PC-9 (cell line): Measurements from ENCODE around the gene SNRPD3. TPM values are rescaled to one million over a fixed set of nuclear protein-coding genes. Genes with fewer than 3 reads are reported as not detected.
A peak's percentile ranks its signal among the peaks of the same experiment; 100 is the strongest.
"Not testable (repeated sequence)": the region's sequence is repeated elsewhere in the genome, so short reads cannot be mapped to it uniquely, and the experiment has no call there.

ENCODE experiments used
- BruUV-seq: library from RNA; stranded (reverse); fragments of 400-500 nt; replicated peaks from 2 replicates; lab custom pipeline; 2021; lab: Mats Ljungman, UMichigan
- CTCF ChIA-PET: fragments of 300-600 bp; sonication (Branson Sonifier 250); formaldehyde crosslinking; loops from one replicate; lab custom pipeline; 2022; ENCODE audit warnings: antibody characterized with exemption; lab: Charles Lee
- POLR2A ChIA-PET: fragments of 300-600 bp; sonication (Branson Sonifier 250); formaldehyde crosslinking; loops from one replicate; lab custom pipeline; 2022; ENCODE audit warnings: antibody characterized with exemption; ENCODE audit not compliant: unreplicated experiment; lab: Charles Lee
- DNase-seq, 2 experiments: peaks; one replicate each; pipeline versions ENCODE4 v3.0.0 to v3.0.0-alpha.2; 2015 to 2022; ENCODE audit warnings: mixed read lengths in 1 of 2
- H2AFZ ChIP-seq: fragments of 200-600 bp; sonication (generic); 2 replicates; pipeline ENCODE4 v1.8.1; 2017; ENCODE audit warnings: antibody characterized with exemption
- H3F3A ChIP-seq: fragments of 200-600 bp; sonication (generic); 2 replicates; pipeline ENCODE4 v1.8.1; 2017; ENCODE audit warnings: antibody characterized with exemption, mild to moderate bottlenecking, low read depth; ENCODE audit not compliant: insufficient read depth
- H3K27ac ChIP-seq: fragments of 200-600 bp; sonication (generic); 2 replicates; pipeline ENCODE4 v1.6.1; 2016; ENCODE audit warnings: mixed run types
- H3K27me3 ChIP-seq: fragments of 200-600 bp; sonication (generic); 2 replicates; pipeline ENCODE4 v1.6.1; 2016; ENCODE audit warnings: low read depth, mixed run types; ENCODE audit not compliant: insufficient read depth
- H3K36me3 ChIP-seq: fragments of 200-600 bp; sonication (generic); 2 replicates; pipeline ENCODE4 v1.6.1; 2016; ENCODE audit warnings: low read depth, mixed run types
- H3K4me1 ChIP-seq: fragments of 200-600 bp; sonication (generic); replicated peaks from 2 replicates; pipeline ENCODE4 v1.6.1; 2016; ENCODE audit warnings: mixed run types; ENCODE audit not compliant: insufficient read depth
- H3K4me2 ChIP-seq: fragments of 200-600 bp; sonication (generic); 2 replicates; pipeline ENCODE4 v1.6.1; 2017; ENCODE audit warnings: mixed run types
- H3K4me3 ChIP-seq: fragments of 200-600 bp; sonication (generic); 2 replicates; pipeline ENCODE4 v1.6.1; 2016; ENCODE audit warnings: mixed run types
- H3K79me2 ChIP-seq: fragments of 200-600 bp; sonication (generic); 2 replicates; pipeline ENCODE4 v1.6.1; 2017; ENCODE audit warnings: low read depth, mixed run types
- H3K9me2 ChIP-seq: fragments of 200-600 bp; sonication (generic); 2 replicates; pipeline ENCODE4 v1.8.1; 2017; ENCODE audit warnings: mild to moderate bottlenecking; ENCODE audit not compliant: insufficient read depth
- H3K9me3 ChIP-seq: fragments of 200-600 bp; sonication (generic); 2 replicates; pipeline ENCODE4 v1.8.1; 2016; ENCODE audit warnings: low read depth; ENCODE audit not compliant: insufficient read depth
- H4K20me1 ChIP-seq: fragments of 200-600 bp; sonication (generic); 2 replicates; pipeline ENCODE4 v1.8.1; 2017; ENCODE audit not compliant: insufficient read depth
- EZH2 ChIP-seq: fragments of 200-600 bp; sonication (generic); IDR thresholded peaks from 2 replicates; pipeline ENCODE4 v1.8.0; 2017; ENCODE audit warnings: antibody characterized with exemption, low read depth
- intact Hi-C: fragments of 100-400 bp; cut with micrococcal nuclease; formaldehyde crosslinking; loops from one replicate; pipeline ENCODE4 v1.10.0; 2022; ENCODE audit not compliant: unreplicated experiment
- total RNA-seq: library from RNA; stranded (reverse); gene quantifications from 2 replicates; pipeline ENCODE4 v1.2.3, GENCODE V29; 2021
- TF ChIP-seq, protein P1 (sequence below): fragments of 200-600 bp; sonication (generic); conservative IDR thresholded peaks from 2 replicates; pipeline ENCODE4 v1.6.1; 2017; ENCODE audit warnings: mixed run types, antibody characterized with exemption, mild to moderate bottlenecking, moderate library complexity

SNRPD3 gene
- total RNA-seq, 1 experiment from 2014 or later: 117 TPM

DNA sequence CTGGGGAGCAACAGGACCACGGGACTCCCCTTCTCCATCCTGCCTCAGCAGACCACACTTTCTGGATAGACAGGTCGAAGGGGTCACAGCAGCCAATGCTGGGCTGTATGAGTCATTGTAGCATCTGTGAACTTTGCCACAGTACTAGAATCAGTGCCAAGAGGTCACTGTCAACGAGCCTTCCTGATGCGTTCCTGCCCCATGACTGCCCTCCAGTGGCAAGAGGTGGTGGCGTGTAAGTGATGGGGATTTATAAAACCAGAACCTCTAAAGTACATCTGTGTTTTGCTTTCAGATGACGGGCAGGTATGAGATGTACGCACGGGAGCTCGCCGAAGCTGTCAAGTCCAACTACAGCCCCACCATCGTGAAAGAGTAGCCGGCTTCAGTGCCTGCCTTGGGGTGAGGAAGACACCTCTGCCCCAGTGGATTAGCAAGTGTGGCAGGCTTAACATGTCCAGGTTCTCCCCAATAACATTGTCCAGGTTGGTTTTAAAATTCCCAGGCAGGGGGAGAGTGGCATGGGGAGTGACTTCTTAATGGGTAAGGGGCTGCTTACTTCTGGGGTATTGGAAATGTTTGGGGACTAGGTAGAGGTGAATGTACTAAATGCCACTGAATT lies 30.3 kb upstream of the SNRPD3 start:
- peaks cover under 1% of the 10 kb centered on the region; the same call in 1 of the 2 replicates for H4K20me1 ChIP-seq
- peak overlapping the region; percentile 41; the same call in 1 of the 2 replicates for H3K4me2 ChIP-seq
- H3K27me3 ChIP-seq: no peaks in the 10 kb centered on the region
- DNase-seq: peak; percentile 66 to 68
- no peaks in the 10 kb centered on the region for H3K79me2 ChIP-seq
- no peak overlapping the region for H2AFZ ChIP-seq
- intact Hi-C loops: loop anchor here (2.0 to 10.0 kb wide), 2 partner anchors 103 to 201 kb away; no protein-coding TSS in a partner anchor
- ChIA-PET CTCF (interaction anchor here (0.7 kb wide), 1 partner anchor 612 kb away, joined by 3 read pairs; no protein-coding TSS in a partner anchor), POLR2A (no interaction called here)
- H3K27ac ChIP-seq: no peak overlapping the region
- H3F3A ChIP-seq: peaks cover 5% of the 10 kb centered on the region; the same call in 1 of the 2 replicates
- H3K9me3 ChIP-seq: no peaks in the 10 kb centered on the region
- peaks cover 26% of the 10 kb centered on the region for H3K4me1 ChIP-seq
- BruUV-seq: no TSS peak
- H3K9me2 ChIP-seq: no peaks in the 10 kb centered on the region
- TF ChIP-seq, protein P1, sequence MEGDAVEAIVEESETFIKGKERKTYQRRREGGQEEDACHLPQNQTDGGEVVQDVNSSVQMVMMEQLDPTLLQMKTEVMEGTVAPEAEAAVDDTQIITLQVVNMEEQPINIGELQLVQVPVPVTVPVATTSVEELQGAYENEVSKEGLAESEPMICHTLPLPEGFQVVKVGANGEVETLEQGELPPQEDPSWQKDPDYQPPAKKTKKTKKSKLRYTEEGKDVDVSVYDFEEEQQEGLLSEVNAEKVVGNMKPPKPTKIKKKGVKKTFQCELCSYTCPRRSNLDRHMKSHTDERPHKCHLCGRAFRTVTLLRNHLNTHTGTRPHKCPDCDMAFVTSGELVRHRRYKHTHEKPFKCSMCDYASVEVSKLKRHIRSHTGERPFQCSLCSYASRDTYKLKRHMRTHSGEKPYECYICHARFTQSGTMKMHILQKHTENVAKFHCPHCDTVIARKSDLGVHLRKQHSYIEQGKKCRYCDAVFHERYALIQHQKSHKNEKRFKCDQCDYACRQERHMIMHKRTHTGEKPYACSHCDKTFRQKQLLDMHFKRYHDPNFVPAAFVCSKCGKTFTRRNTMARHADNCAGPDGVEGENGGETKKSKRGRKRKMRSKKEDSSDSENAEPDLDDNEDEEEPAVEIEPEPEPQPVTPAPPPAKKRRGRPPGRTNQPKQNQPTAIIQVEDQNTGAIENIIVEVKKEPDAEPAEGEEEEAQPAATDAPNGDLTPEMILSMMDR: peak; percentile 91
- no peak for TF ChIP-seq EZH2
- H3K36me3 ChIP-seq: no peaks in the 10 kb centered on the region
- H3K4me3 ChIP-seq: no peak overlapping the region

DNA sequence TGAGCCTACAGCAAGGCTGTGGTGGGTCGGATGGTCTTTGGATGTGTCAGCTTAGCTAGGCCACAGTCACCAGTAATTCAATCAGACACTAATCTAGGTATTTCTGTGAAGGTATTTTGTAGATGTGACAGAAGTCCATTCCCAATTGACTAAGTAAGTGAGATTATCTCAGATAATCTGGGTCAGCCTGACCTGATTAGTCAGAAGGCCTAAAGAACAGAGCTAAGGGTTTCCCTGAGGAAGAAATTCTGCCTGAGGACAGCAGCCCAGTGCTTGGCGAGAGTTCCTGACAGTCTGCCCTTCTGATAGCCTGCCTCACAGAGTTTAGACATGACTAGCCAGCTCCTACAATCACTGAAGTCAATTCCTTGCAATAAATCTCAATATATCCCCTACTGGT lies 29.6 kb upstream of the SNRPD3 start:
- BruUV-seq: no TSS peak
- intact Hi-C loops: loop anchor here (10.0 kb wide), 1 partner anchor 201 kb away; no protein-coding TSS in a partner anchor

DNA sequence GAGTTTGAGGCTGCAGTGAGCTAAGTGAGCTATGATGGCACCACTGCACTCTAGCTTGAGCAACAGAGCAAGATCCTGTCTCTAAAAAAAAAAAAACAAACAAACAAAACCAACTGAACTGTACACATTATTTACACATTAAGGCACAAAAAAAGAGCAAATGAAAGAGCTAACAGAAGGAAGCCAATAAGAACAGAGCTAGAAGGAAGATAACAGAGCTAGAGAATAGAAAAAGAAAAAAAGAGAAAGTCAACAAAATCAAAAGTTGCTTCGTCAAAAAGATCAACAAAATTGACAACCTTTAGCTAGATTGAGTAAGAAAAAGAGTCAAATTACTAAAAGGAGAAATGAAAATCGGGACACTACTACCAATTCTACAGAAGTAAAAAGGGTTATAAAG lies 25.9 kb upstream of the SNRPD3 start:
- ChIA-PET CTCF (no interaction called here), POLR2A (no interaction called here)
- peaks cover 36% of the 10 kb centered on the region for H3F3A ChIP-seq
- intact Hi-C loops: loop anchor here (10.0 kb wide), 1 partner anchor 205 kb away; no protein-coding TSS in a partner anchor
- no peaks in the 10 kb centered on the region for H3K27me3 ChIP-seq
- DNase-seq: no peak
- no peaks in the 10 kb centered on the region for H3K9me2 ChIP-seq
- no peak overlapping the region for H3K27ac ChIP-seq
- H3K79me2 ChIP-seq: no peaks in the 10 kb centered on the region
- no peak for TF ChIP-seq EZH2
- TF ChIP-seq, protein P1: no peak
- no peak overlapping the region for H3K4me2 ChIP-seq
- peaks cover 52% of the 10 kb centered on the region for H3K4me1 ChIP-seq
- BruUV-seq: no TSS peak
- no peak overlapping the region for H3K4me3 ChIP-seq
- peaks cover 3% of the 10 kb centered on the region; the same call in 1 of the 2 replicates for H4K20me1 ChIP-seq
- no peak overlapping the region for H2AFZ ChIP-seq
- no peaks in the 10 kb centered on the region for H3K9me3 ChIP-seq
- no peaks in the 10 kb centered on the region for H3K36me3 ChIP-seq

More for the DNA sequence above, 29.6 kb upstream of the SNRPD3 start:
- Histone ChIP-seq H3K4me2 (no peak overlapping the region), H3K79me2 (no peaks in the 10 kb centered on the region), H3K9me2 (no peaks in the 10 kb centered on the region), H3K27ac (no peak overlapping the region), H3F3A (peaks cover 12% of the 10 kb centered on the region; the same call in 1 of the 2 replicates), H3K4me3 (no peak overlapping the region), H2AFZ (no peak overlapping the region), H3K36me3 (no peaks in the 10 kb centered on the region), H4K20me1 (peaks cover 3% of the 10 kb centered on the region; the same call in 1 of the 2 replicates), H3K4me1 (peaks cover 30% of the 10 kb centered on the region), H3K9me3 (no peaks in the 10 kb centered on the region), H3K27me3 (no peaks in the 10 kb centered on the region)
- TF ChIP-seq, protein P1: no peak
- no peak for TF ChIP-seq EZH2
- ChIA-PET POLR2A (no interaction called here), CTCF (interaction anchor here (0.5 to 0.7 kb wide), 3 partner anchors 109 to 612 kb away, joined by 3 to 6 read pairs (median 3); no protein-coding TSS in a partner anchor)
- peak in 1 of 2 experiments; percentile 43 for DNase-seq

- BruUV-seq, H3K9me2 ChIP-seq, CTCF ChIA-PET, H3K27ac ChIP-seq, H3K9me3 ChIP-seq, H2AFZ ChIP-seq, intact Hi-C loops, H3K4me2 ChIP-seq, H3K79me2 ChIP-seq, H3K36me3 ChIP-seq, H3K4me3 ChIP-seq, H3K27me3 ChIP-seq, DNase-seq, H4K20me1 ChIP-seq: not testable (repeated sequence)
- peaks cover 41% of the 10 kb centered on the region for H3K4me1 ChIP-seq
- POLR2A ChIA-PET: interaction anchor here (0.6 kb wide), 1 partner anchor 30 kb away, joined by 46 read pairs; no protein-coding TSS in a partner anchor
- H3F3A ChIP-seq: peaks cover 36% of the 10 kb centered on the region
These were observed 24.8 kb upstream of the SNRPD3 start for GRCh38 chr22:24530968-24531367.
